Measurements from ENCODE around the gene SLC6A2. TPM values are rescaled to one million over a fixed set of nuclear protein-coding genes. Genes with fewer than 3 reads are reported as not detected.
"Not testable (repeated sequence)": the region's sequence is repeated elsewhere in the genome, so short reads cannot be mapped to it uniquely, and the experiment has no call there.

SLC6A2 gene
- total and polyA plus RNA-seq, 2 donors: 0.27 to 10.5 TPM

GRCh38 chr16:55728797-55729196 is 73.0 kb downstream of the SLC6A2 start:
- H3K27ac ChIP-seq (ENCODE audit: low read depth): no peak overlapping the region
- WGBS: 78% methylated on average over 6 of the region's 6 CpGs
- no peak for DNase-seq (ENCODE audit: extremely low spot score)
- H3K4me1 ChIP-seq (ENCODE audit: insufficient read depth): no peaks in the 10 kb centered on the region
- no peaks in the 10 kb centered on the region for H3K36me3 ChIP-seq (ENCODE audit: insufficient read depth)
- H3K4me3 ChIP-seq (ENCODE audit: low read depth, low read length): no peak overlapping the region

DNA sequence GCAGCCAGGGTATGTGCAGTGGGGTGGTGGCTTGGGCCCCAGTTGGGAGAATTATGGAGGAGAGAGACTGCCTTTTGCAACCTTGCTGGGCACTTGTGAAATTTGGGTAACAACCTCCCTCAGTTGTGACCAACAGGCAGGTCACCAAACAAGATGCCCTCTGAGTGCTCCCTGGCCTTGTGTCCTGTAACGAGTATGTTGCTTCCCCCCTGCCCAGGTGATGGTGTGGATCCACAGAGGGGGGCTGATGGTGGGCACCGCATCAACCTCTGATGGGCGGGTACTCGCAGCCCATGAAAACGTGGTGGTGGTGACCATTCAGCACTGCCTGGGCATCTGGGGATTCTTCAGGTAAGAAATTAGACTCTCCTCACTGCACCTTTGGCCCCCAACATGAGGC is 74.3 kb downstream of the SLC6A2 start:
- no peak overlapping the region for H3K27ac ChIP-seq (ENCODE audit: low read depth)
- H3K36me3 ChIP-seq (ENCODE audit: insufficient read depth): no peaks in the 10 kb centered on the region
- H3K4me1 ChIP-seq (ENCODE audit: insufficient read depth): no peaks in the 10 kb centered on the region
- WGBS: 82% methylated on average over 5 of the region's 5 CpGs
- H3K4me3 ChIP-seq (ENCODE audit: low read depth, low read length): no peak overlapping the region
- DNase-seq (ENCODE audit: extremely low spot score): no peak

DNA sequence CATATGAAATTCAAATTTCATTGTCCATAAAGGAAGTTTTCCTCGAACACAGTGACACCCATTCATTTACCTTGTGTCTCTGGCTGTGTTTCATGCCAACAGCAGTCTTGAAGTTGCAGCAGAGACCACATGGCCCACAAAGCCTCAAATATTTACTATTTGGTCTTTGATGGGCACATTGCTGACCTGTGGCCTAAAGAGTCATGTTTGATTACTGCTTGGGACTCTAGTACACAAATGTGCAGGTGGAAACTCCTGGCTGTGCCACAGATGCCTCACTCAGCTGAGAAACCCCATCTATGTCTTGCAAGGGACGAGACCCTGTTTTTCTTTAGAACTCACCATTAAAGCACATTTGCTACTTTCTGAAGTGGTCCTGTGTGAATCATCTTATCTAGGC is 76.7 kb downstream of the SLC6A2 start:
- Histone ChIP-seq H3K36me3 (ENCODE audit: insufficient read depth) (no peaks in the 10 kb centered on the region), H3K27ac (ENCODE audit: low read depth) (no peak overlapping the region), H3K4me1 (ENCODE audit: insufficient read depth) (no peaks in the 10 kb centered on the region), H3K4me3 (ENCODE audit: low read depth, low read length) (no peak overlapping the region)
- DNase-seq (ENCODE audit: extremely low spot score): no peak
- WGBS: 74% methylated on average over 2 of the region's 2 CpGs

GRCh38 chr16:55734665-55735064 is 78.9 kb downstream of the SLC6A2 start:
- 74% methylated on average over 2 of the region's 2 CpGs for WGBS
- Histone ChIP-seq H3K4me3 (ENCODE audit: low read depth, low read length) (no peak overlapping the region), H3K36me3 (ENCODE audit: insufficient read depth) (no peaks in the 10 kb centered on the region), H3K27ac (ENCODE audit: low read depth) (no peak overlapping the region), H3K4me1 (ENCODE audit: insufficient read depth) (no peaks in the 10 kb centered on the region)
- no peak for DNase-seq (ENCODE audit: extremely low spot score)

- no peak overlapping the region for H3K27ac ChIP-seq (ENCODE audit: low read depth)
- DNase-seq (ENCODE audit: extremely low spot score): no peak
- H3K4me1 ChIP-seq (ENCODE audit: insufficient read depth): no peaks in the 10 kb centered on the region
- H3K36me3 ChIP-seq (ENCODE audit: insufficient read depth): no peaks in the 10 kb centered on the region
- H3K4me3 ChIP-seq (ENCODE audit: low read depth, low read length): no peak overlapping the region
- 92% methylated on average over 4 of the region's 4 CpGs for WGBS
These were observed 79.5 kb downstream of the SLC6A2 start for GRCh38 chr16:55735120-55735781.

- Histone ChIP-seq H3K4me3 (ENCODE audit: low read depth, low read length) (no peak overlapping the region), H3K27ac (ENCODE audit: low read depth) (no peak overlapping the region), H3K4me1 (ENCODE audit: insufficient read depth) (no peaks in the 10 kb centered on the region), H3K36me3 (ENCODE audit: insufficient read depth) (no peaks in the 10 kb centered on the region)
- WGBS: 57% methylated on average over 4 of the region's 4 CpGs
- no peak for DNase-seq (ENCODE audit: extremely low spot score)
These were observed 80.9 kb downstream of the SLC6A2 start for GRCh38 chr16:55736671-55737070.

- 38% methylated on average over 3 of the region's 3 CpGs for WGBS
- no peaks in the 10 kb centered on the region for H3K4me1 ChIP-seq (ENCODE audit: insufficient read depth)
- no peak for DNase-seq (ENCODE audit: extremely low spot score)
- H3K4me3 ChIP-seq (ENCODE audit: low read depth, low read length): no peak overlapping the region
- no peak overlapping the region for H3K27ac ChIP-seq (ENCODE audit: low read depth)
- no peaks in the 10 kb centered on the region for H3K36me3 ChIP-seq (ENCODE audit: insufficient read depth)
These were observed 81.5 kb downstream of the SLC6A2 start for GRCh38 chr16:55737318-55737717.

- DNase-seq (ENCODE audit: extremely low spot score): no peak
- Histone ChIP-seq H3K27ac (ENCODE audit: low read depth) (no peak overlapping the region), H3K4me1 (ENCODE audit: insufficient read depth) (no peaks in the 10 kb centered on the region), H3K4me3 (ENCODE audit: low read depth, low read length) (no peak overlapping the region), H3K36me3 (ENCODE audit: insufficient read depth) (no peaks in the 10 kb centered on the region)
- WGBS: 89% methylated on average over 9 of the region's 9 CpGs
These were observed 82.2 kb downstream of the SLC6A2 start for GRCh38 chr16:55737966-55738365.

- H3K4me1 ChIP-seq (ENCODE audit: insufficient read depth): no peaks in the 10 kb centered on the region
- H3K36me3 ChIP-seq (ENCODE audit: insufficient read depth): no peaks in the 10 kb centered on the region
- 22% methylated on average over 4 of the region's 4 CpGs for WGBS
- no peak overlapping the region for H3K27ac ChIP-seq (ENCODE audit: low read depth)
- no peak overlapping the region for H3K4me3 ChIP-seq (ENCODE audit: low read depth, low read length)
- no peak for DNase-seq (ENCODE audit: extremely low spot score)
These were observed 90.3 kb downstream of the SLC6A2 start for GRCh38 chr16:55746081-55746480.

- H3K4me3 ChIP-seq (ENCODE audit: low read depth, low read length): no peak overlapping the region
- no peaks in the 10 kb centered on the region for H3K36me3 ChIP-seq (ENCODE audit: insufficient read depth)
- DNase-seq (ENCODE audit: extremely low spot score): no peak
- H3K27ac ChIP-seq (ENCODE audit: low read depth): no peak overlapping the region
- 77% methylated on average over 4 of the region's 4 CpGs for WGBS
- H3K4me1 ChIP-seq (ENCODE audit: insufficient read depth): no peaks in the 10 kb centered on the region
These were observed 92.0 kb downstream of the SLC6A2 start for GRCh38 chr16:55747785-55748184.

- not testable (repeated sequence) for H3K27ac ChIP-seq (ENCODE audit: low read depth); H3K36me3 ChIP-seq (ENCODE audit: insufficient read depth); H3K4me3 ChIP-seq (ENCODE audit: low read depth, low read length); H3K4me1 ChIP-seq (ENCODE audit: insufficient read depth); DNase-seq (ENCODE audit: extremely low spot score)
- 60% methylated on average over 5 of the region's 5 CpGs for WGBS
These were observed 96.8 kb downstream of the SLC6A2 start for GRCh38 chr16:55752465-55753144.

DNA sequence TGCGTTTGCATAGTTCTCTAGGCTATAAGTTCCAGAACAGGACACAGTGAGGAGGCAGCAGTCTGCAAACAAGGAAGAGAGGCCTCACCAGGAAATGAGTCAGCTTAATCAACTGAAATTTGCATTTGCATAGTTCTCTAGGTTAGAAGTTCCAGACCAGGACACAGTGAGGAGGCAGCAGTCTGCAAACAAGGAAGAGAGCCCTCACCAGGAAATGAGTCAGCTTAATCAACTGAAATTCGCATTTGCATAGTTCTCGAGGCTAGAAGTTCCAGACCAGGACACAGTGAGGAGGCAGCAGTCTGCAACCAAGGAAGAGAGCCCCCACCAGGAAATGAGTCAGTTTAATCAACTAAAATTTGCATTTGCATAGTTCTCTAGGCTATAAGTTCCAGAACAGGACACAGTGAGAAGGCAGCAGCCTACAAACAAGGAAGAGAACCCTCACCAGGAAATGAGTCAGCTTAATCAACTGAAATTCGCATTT is 97.4 kb downstream of the SLC6A2 start:
- H3K27ac ChIP-seq (ENCODE audit: low read depth); DNase-seq (ENCODE audit: extremely low spot score); H3K4me3 ChIP-seq (ENCODE audit: low read depth, low read length); H3K36me3 ChIP-seq (ENCODE audit: insufficient read depth); H3K4me1 ChIP-seq (ENCODE audit: insufficient read depth): not testable (repeated sequence)
- WGBS: 70% methylated on average over 4 of the region's 4 CpGs

Data from urinary bladder (tissue), 4 donors.